Karpas-422 (cell line): ENCODE data around the gene COMMD7. TPM values are rescaled to one million over a fixed set of nuclear protein-coding genes. Genes with fewer than 3 reads are reported as not detected.
A peak's percentile ranks its signal among the peaks of the same experiment; 100 is the strongest.

ENCODE experiments used
- DNase-seq: peaks from one replicate; pipeline ENCODE4 v3.0.0-alpha.2; 2015
- H2AFZ ChIP-seq: fragments of 200-600 bp; sonication (generic); 2 replicates; pipeline ENCODE4 v1.6.1; 2014; ENCODE audit warnings: antibody characterized with exemption, low read length, mixed read lengths
- H3K27ac ChIP-seq: fragments of 200-600 bp; sonication (generic); 2 replicates; pipeline ENCODE4 v1.5.1; 2014; ENCODE audit warnings: mild to moderate bottlenecking, low read length, moderate library complexity
- H3K27me3 ChIP-seq: fragments of 200-600 bp; sonication (generic); 2 replicates; pipeline ENCODE4 v1.6.1; 2014; ENCODE audit warnings: low read length, mixed read lengths
- H3K36me3 ChIP-seq: fragments of 200-600 bp; sonication (generic); 2 replicates; pipeline ENCODE4 v1.6.1; 2014; ENCODE audit warnings: low read length, mixed read lengths; ENCODE audit not compliant: insufficient read depth
- H3K4me1 ChIP-seq: fragments of 200-600 bp; sonication (generic); 2 replicates; pipeline ENCODE4 v1.6.1; 2014; ENCODE audit warnings: mild to moderate bottlenecking, low read length, mixed read lengths
- H3K4me2 ChIP-seq: fragments of 200-600 bp; sonication (generic); 2 replicates; pipeline ENCODE4 v1.6.1; 2014; ENCODE audit warnings: low read length, low read depth, mild to moderate bottlenecking; ENCODE audit not compliant: poor library complexity, severe bottlenecking
- H3K4me3 ChIP-seq: fragments of 200-600 bp; sonication (generic); 2 replicates; pipeline ENCODE4 v1.5.1; 2014; ENCODE audit warnings: mild to moderate bottlenecking, antibody characterized with exemption, low read length, mixed read lengths
- H3K79me2 ChIP-seq: fragments of 200-600 bp; sonication (generic); 2 replicates; pipeline ENCODE4 v1.6.1; 2014; ENCODE audit warnings: mild to moderate bottlenecking, low read length, mixed read lengths
- H3K9ac ChIP-seq: fragments of 200-600 bp; sonication (generic); 2 replicates; pipeline ENCODE4 v1.6.0; 2014; ENCODE audit warnings: low read length
- H3K9me2 ChIP-seq: fragments of 200-600 bp; sonication (generic), shearing (Covaris generic); replicated peaks from 2 replicates; pipeline ENCODE4 v1.6.0; 2014; ENCODE audit warnings: mild to moderate bottlenecking, low read length, moderate library complexity; ENCODE audit not compliant: insufficient read depth
- H3K9me3 ChIP-seq: fragments of 300-700, 200-600 bp; sonication (generic); 2 replicates; pipeline ENCODE4 v1.6.1; 2014; ENCODE audit warnings: low read length, mixed read lengths
- H4K20me1 ChIP-seq: fragments of 200-600 bp; sonication (generic); 2 replicates; pipeline ENCODE4 v1.6.1; 2014; ENCODE audit warnings: mild to moderate bottlenecking, antibody characterized with exemption, low read length, low read depth; ENCODE audit not compliant: insufficient read depth
- total RNA-seq: library from RNA; depleted of rRNA; stranded (reverse); fragments of >200 nt; shearing (Covaris generic); gene quantifications from 2 replicates; pipeline ENCODE4 v1.2.3, GENCODE V29; 2014; ENCODE audit warnings: low replicate concordance

Gene COMMD7
- total RNA-seq, 1 experiment from 2014 or later = 16.7 TPM

DNA sequence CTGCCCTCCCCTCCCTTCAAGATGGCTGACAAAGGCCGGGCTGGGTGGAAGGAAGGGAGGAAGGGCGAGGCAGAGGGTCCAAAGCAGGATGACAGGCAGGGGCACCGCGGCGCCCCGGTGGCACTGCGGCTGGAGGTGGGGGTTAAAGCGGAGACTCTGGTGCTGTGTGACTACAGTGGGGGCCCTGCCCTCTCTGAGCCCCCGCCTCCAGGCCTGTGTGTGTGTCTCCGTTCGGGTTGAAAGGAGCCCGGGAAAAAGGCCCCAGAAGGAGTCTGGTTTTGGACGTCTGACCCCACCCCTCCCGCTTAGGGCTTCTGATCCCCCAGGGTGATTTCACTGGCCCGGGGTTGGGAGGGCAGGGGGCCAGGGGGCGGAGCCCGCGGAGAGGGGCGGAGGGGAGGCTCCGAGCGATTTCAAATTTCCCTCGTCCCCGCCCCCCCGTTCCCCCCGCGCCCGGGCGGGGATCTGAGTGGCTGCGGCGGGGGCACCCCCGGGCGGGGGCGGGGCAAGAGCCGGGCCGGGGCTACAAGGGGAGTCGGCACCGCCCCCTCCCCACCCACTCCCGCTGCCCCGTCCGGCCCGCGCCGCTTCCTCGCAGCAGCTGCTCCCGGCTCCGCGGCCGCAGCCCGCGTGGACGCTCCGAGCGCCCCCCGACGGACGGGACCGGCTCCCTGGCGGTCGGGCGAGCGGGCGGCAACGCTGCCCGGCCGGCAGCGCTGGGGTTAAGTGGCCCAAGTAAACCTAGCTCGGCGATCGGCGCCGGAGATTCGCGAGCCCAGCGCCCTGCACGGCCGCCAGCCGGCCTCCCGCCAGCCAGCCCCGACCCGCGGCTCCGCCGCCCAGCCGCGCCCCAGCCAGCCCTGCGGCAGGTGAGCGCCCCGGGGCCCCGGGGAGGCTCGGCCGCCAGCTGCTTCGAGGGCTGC is 18.8 kb upstream of the COMMD7 start, which contains the start of gene DNMT3B:
Gene DNMT3B, plus strand, starts transcription at position 555 of the 923 bp plus-strand sequence. CDS start 17,939 bp downstream, outside the sequence.
- H3K9ac ChIP-seq = peak within 1 kb of the TSS; percentile 61
- H3K27ac ChIP-seq = no peak within 1 kb of the TSS
- peak within 1 kb of the TSS; percentile 91 for H2AFZ ChIP-seq
- no peaks in the 10 kb centered on the region for H3K9me3 ChIP-seq
- peak within 1 kb of the TSS; percentile 66 for H3K4me2 ChIP-seq
- DNase-seq = peak; percentile 75
- peak within 1 kb of the TSS; percentile 68 for H3K4me3 ChIP-seq
- no peaks in the 10 kb centered on the region for H4K20me1 ChIP-seq
- no peaks in the 10 kb centered on the region for H3K36me3 ChIP-seq
- H3K79me2 ChIP-seq = no peaks in the 10 kb centered on the region
- peaks cover 13% of the 10 kb centered on the region for H3K4me1 ChIP-seq
- H3K27me3 ChIP-seq = 0 out of 2 replicates have a peak, but pooled peaks cover 2% of the 10 kb centered on the region
- no peaks in the 10 kb centered on the region for H3K9me2 ChIP-seq

DNA sequence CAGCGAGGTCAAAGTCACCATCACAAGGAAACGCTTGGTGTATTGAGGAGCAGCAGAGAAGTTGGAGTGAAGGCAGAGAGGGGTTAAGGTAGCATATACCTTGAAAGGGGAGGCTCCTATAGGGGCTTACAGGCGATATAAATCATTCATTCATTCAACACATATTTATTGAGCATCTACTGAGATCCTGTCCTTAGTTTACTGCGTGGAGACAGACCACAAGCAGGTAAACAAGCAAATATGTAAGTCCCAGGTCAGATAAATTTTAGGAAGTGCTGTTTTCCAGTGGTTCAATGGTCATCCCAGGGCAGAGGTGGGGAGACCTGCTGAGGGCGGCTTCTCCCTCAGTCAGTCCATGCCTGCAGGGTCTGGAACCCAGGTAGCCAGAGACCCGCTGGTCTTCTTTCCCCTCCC is 18.2 kb upstream of the COMMD7 start:
- H3K4me3 ChIP-seq = peak overlapping the region; percentile 68
- H3K4me2 ChIP-seq = peak overlapping the region; percentile 66
- no peaks in the 10 kb centered on the region for H3K9me3 ChIP-seq
- H3K79me2 ChIP-seq = no peaks in the 10 kb centered on the region
- 0 out of 2 replicates have a peak, but pooled peaks cover 2% of the 10 kb centered on the region for H3K27me3 ChIP-seq
- H2AFZ ChIP-seq = peak overlapping the region; percentile 91; the same call in 1 of the 2 replicates
- no peaks in the 10 kb centered on the region for H3K9me2 ChIP-seq
- no peaks in the 10 kb centered on the region for H4K20me1 ChIP-seq
- H3K27ac ChIP-seq = no peak overlapping the region
- peak overlapping the region; percentile 61; the same call in 1 of the 2 replicates for H3K9ac ChIP-seq
- no peaks in the 10 kb centered on the region for H3K36me3 ChIP-seq
- DNase-seq = no peak
- peaks cover 13% of the 10 kb centered on the region for H3K4me1 ChIP-seq

DNA sequence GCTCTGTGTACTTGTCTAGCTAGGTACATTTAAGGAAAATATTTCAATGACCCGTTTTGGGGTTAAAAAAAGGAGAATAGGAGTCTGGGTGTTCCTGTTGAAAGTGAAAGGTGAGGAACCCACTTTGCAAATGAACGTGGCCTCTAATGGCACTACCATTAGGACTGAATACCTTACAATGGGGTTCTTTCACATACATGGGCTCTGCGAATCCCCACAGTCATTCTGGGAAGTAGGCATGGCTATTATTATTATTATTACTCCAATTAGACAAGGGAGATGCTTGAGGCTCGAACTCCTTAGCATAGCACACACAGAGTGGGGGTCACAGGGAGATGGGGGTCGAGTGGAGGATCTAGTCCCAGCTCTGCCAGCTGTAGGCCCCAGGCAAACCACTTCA is 12.9 kb upstream of the COMMD7 start:
- H3K9ac ChIP-seq = no peak overlapping the region
- H4K20me1 ChIP-seq = no peaks in the 10 kb centered on the region
- no peak for DNase-seq
- no peaks in the 10 kb centered on the region for H3K36me3 ChIP-seq
- H2AFZ ChIP-seq = no peak overlapping the region
- H3K4me1 ChIP-seq = no peaks in the 10 kb centered on the region
- H3K9me2 ChIP-seq = no peaks in the 10 kb centered on the region
- no peak overlapping the region for H3K4me2 ChIP-seq
- no peaks in the 10 kb centered on the region for H3K27me3 ChIP-seq
- no peaks in the 10 kb centered on the region for H3K79me2 ChIP-seq
- H3K27ac ChIP-seq = no peak overlapping the region
- no peak overlapping the region for H3K4me3 ChIP-seq
- no peaks in the 10 kb centered on the region for H3K9me3 ChIP-seq

- DNase-seq = no peak
- no peaks in the 10 kb centered on the region for H3K9me3 ChIP-seq
- no peak overlapping the region for H3K9ac ChIP-seq
- H3K4me3 ChIP-seq = no peak overlapping the region
- H2AFZ ChIP-seq = no peak overlapping the region
- no peaks in the 10 kb centered on the region for H3K36me3 ChIP-seq
- H3K9me2 ChIP-seq = no peaks in the 10 kb centered on the region
- H3K4me2 ChIP-seq = no peak overlapping the region
- H3K27me3 ChIP-seq = no peaks in the 10 kb centered on the region
- H3K79me2 ChIP-seq = no peaks in the 10 kb centered on the region
- H3K27ac ChIP-seq = no peak overlapping the region
- no peaks in the 10 kb centered on the region for H4K20me1 ChIP-seq
- no peaks in the 10 kb centered on the region for H3K4me1 ChIP-seq
Measured at GRCh38 chr20:32753731-32754130, 10.5 kb upstream of the COMMD7 start.

DNA sequence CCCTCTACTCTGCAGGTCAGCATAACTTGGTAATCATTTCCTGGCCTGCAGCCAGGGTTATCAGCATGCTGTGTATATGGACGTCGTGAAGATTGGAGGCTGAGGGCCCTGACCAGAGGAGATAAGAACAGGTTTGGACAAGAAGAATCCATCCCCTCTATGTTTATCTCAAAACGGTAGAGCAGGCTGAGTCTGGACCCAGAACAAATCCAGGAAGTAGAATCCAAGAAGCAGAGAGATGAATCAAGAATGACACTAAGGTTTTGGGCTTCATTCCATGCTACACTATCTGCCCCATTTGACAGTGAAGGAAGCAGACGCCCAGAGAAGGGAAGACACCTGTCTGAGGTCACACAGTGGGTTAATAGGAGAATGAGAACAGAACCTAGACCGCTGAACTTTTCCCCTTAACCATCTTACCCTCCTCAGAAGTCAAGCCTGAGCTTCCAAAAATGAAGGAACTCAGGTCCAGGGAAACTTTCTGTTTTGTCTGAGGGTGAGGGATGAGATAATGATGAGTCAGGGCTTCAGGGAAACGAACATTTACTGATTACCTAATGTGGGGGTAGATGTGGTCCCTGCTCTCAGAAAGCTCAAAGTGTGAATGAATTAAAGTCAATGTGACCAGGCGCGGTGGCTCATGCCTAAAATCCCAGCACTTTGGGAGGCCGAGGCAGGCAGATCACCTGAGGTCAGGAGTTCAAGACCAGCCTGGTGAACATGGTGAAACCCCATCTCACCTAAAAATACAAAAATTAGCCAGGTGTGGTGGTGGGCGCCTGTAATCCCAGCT is 9.4 kb upstream of the COMMD7 start:
- H3K4me2 ChIP-seq = no peak overlapping the region
- H3K9ac ChIP-seq = no peak overlapping the region
- H3K9me3 ChIP-seq = no peaks in the 10 kb centered on the region
- H3K27me3 ChIP-seq = no peaks in the 10 kb centered on the region
- H3K36me3 ChIP-seq = no peaks in the 10 kb centered on the region
- H3K4me3 ChIP-seq = no peak overlapping the region
- H3K4me1 ChIP-seq = no peaks in the 10 kb centered on the region
- H2AFZ ChIP-seq = no peak overlapping the region
- no peaks in the 10 kb centered on the region for H3K9me2 ChIP-seq
- no peak for DNase-seq
- no peaks in the 10 kb centered on the region for H3K79me2 ChIP-seq
- no peaks in the 10 kb centered on the region for H4K20me1 ChIP-seq
- H3K27ac ChIP-seq = no peak overlapping the region

- Histone ChIP-seq H3K79me2 (no peaks in the 10 kb centered on the region), H3K36me3 (no peaks in the 10 kb centered on the region)
Measured at GRCh38 chr20:32751702-32752457, 8.6 kb upstream of the COMMD7 start.

GRCh38 chr20:32751293-32751692 is 8.0 kb upstream of the COMMD7 start:
- DNase-seq = no peak
- no peaks in the 10 kb centered on the region for H3K9me2 ChIP-seq
- H3K79me2 ChIP-seq = no peaks in the 10 kb centered on the region
- H3K4me2 ChIP-seq = no peak overlapping the region
- no peaks in the 10 kb centered on the region for H3K36me3 ChIP-seq
- no peak overlapping the region for H3K9ac ChIP-seq
- no peak overlapping the region for H3K4me3 ChIP-seq
- no peaks in the 10 kb centered on the region for H3K27me3 ChIP-seq
- no peak overlapping the region for H2AFZ ChIP-seq
- H3K9me3 ChIP-seq = no peaks in the 10 kb centered on the region
- H4K20me1 ChIP-seq = no peaks in the 10 kb centered on the region
- no peaks in the 10 kb centered on the region for H3K4me1 ChIP-seq
- no peak overlapping the region for H3K27ac ChIP-seq

More at GRCh38 chr20:32751702-32752457, 8.6 kb upstream of the COMMD7 start:
- Histone ChIP-seq H4K20me1 (no peaks in the 10 kb centered on the region), H3K4me1 (no peaks in the 10 kb centered on the region), H3K9ac (no peak overlapping the region), H2AFZ (no peak overlapping the region), H3K4me2 (no peak overlapping the region), H3K27ac (no peak overlapping the region), H3K4me3 (no peak overlapping the region), H3K27me3 (no peaks in the 10 kb centered on the region), H3K9me2 (no peaks in the 10 kb centered on the region), H3K9me3 (no peaks in the 10 kb centered on the region)
- DNase-seq = no peak
